ENCODE measurements around the gene KLRD1.

- TF ChIP-seq YY1 (IDR thresholded peaks at IDR 0.05; ENCODE audit: low read depth) (no peak), CTCF (IDR thresholded peaks at IDR 0.05) (no peak), POLR2AphosphoS5 (IDR thresholded peaks at IDR 0.05; ENCODE audit: low read depth, low read length) (no peak), TAF1 (IDR thresholded peaks at IDR 0.05; ENCODE audit: borderline replicate concordance, low read depth, low read length) (no peak)
- TF ChIP-seq, protein P1, sequence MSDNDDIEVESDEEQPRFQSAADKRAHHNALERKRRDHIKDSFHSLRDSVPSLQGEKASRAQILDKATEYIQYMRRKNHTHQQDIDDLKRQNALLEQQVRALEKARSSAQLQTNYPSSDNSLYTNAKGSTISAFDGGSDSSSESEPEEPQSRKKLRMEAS (IDR thresholded peaks at IDR 0.05; ENCODE audit: low read depth): no peak
- TF ChIP-seq, protein P2, sequence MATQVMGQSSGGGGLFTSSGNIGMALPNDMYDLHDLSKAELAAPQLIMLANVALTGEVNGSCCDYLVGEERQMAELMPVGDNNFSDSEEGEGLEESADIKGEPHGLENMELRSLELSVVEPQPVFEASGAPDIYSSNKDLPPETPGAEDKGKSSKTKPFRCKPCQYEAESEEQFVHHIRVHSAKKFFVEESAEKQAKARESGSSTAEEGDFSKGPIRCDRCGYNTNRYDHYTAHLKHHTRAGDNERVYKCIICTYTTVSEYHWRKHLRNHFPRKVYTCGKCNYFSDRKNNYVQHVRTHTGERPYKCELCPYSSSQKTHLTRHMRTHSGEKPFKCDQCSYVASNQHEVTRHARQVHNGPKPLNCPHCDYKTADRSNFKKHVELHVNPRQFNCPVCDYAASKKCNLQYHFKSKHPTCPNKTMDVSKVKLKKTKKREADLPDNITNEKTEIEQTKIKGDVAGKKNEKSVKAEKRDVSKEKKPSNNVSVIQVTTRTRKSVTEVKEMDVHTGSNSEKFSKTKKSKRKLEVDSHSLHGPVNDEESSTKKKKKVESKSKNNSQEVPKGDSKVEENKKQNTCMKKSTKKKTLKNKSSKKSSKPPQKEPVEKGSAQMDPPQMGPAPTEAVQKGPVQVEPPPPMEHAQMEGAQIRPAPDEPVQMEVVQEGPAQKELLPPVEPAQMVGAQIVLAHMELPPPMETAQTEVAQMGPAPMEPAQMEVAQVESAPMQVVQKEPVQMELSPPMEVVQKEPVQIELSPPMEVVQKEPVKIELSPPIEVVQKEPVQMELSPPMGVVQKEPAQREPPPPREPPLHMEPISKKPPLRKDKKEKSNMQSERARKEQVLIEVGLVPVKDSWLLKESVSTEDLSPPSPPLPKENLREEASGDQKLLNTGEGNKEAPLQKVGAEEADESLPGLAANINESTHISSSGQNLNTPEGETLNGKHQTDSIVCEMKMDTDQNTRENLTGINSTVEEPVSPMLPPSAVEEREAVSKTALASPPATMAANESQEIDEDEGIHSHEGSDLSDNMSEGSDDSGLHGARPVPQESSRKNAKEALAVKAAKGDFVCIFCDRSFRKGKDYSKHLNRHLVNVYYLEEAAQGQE (IDR thresholded peaks at IDR 0.05; ENCODE audit: low read depth, low read length): no peak
Observed at GRCh38 chr12:10305411-10305810, 2.3 kb upstream of the KLRD1 start.
